Measurements from ENCODE around the gene MRPL57. TPM values are rescaled to one million over a fixed set of nuclear protein-coding genes. Genes with fewer than 3 reads are reported as not detected.

MRPL57 gene
- total RNA-seq, 1 donor from 2014 or later, result 25.8 TPM

Other genes with a start within 250 kb of the MRPL57 start
- 16.1 and 25.0 TPM in 2 replicates for gene LATS2, start 115.1 kb upstream of the MRPL57 start, total RNA-seq
- gene SAP18, start 36.5 kb upstream of the MRPL57 start, total RNA-seq, result 36.2 and 46.2 TPM in 2 replicates
- 1.8 and 2.4 TPM in 2 replicates for gene SKA3, start 106 bp upstream of the MRPL57 start, total RNA-seq